GM12874 (cell line): ENCODE results near the gene RPLP2.

Experiments used
- TF ChIP-seq, protein P1 (sequence below): IDR thresholded peaks from 2 replicates; pipeline ENCODE4 v1.5.1; 2011; ENCODE audit warnings: low read depth, mild to moderate bottlenecking, control low read depth, low read length, moderate library complexity; ENCODE audit not compliant: insufficient read depth

RPLP2 gene

DNA sequence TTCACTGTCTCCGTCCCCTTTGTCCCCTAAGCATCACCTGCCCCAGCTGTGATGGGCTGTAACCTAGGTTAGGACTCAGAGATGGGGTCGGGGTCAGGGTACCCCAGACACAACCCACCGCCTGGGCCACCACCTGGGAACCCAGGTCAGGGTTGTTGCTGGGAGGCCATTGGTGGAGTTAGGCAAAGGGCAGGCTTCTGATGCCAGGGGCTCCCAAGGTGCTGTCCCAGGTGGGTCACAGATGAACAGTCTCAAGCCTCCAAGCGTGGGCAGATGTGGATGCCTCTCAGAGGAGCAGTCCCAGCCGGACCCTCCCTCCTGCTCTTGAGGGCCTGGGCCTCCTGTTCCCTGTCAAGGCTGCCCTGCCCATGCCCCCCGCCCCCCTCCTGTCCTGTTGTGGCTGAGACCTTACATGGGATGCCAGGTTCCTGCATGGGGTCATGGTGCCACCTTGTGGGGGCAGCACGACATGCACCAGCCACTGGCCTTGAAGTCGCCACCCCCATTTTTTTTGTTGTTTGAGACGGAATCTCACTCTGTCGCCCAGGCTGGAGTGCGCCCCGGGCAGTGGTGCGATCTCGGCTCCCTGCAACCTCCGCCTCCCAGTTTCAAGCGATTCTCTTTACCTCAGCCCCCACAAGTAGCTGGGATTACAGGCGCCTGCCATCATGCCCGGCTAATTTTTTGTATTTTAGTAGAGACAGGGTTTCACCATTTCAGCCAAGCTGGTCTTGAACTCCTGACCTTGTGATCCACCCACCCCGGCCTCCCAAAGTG, 44.6 kb upstream of the RPLP2 start:
- TF ChIP-seq, protein P1, sequence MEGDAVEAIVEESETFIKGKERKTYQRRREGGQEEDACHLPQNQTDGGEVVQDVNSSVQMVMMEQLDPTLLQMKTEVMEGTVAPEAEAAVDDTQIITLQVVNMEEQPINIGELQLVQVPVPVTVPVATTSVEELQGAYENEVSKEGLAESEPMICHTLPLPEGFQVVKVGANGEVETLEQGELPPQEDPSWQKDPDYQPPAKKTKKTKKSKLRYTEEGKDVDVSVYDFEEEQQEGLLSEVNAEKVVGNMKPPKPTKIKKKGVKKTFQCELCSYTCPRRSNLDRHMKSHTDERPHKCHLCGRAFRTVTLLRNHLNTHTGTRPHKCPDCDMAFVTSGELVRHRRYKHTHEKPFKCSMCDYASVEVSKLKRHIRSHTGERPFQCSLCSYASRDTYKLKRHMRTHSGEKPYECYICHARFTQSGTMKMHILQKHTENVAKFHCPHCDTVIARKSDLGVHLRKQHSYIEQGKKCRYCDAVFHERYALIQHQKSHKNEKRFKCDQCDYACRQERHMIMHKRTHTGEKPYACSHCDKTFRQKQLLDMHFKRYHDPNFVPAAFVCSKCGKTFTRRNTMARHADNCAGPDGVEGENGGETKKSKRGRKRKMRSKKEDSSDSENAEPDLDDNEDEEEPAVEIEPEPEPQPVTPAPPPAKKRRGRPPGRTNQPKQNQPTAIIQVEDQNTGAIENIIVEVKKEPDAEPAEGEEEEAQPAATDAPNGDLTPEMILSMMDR = peak; percentile 75

DNA sequence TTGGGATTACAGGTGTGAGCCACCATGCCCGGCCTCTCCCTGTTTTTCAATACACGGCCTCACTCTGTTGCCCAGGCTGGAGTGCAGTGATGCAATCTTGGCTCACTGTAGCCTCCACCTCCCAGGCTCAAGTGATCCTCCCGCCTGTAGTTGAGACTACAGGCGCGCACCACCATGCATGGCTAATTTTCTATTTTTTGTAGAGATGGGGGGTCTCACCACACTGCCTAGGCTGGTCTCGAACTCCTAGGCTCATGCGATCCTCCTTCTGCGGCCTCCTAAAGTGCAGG, 44.0 kb upstream of the RPLP2 start:
- TF ChIP-seq, protein P1 = no peak

DNA sequence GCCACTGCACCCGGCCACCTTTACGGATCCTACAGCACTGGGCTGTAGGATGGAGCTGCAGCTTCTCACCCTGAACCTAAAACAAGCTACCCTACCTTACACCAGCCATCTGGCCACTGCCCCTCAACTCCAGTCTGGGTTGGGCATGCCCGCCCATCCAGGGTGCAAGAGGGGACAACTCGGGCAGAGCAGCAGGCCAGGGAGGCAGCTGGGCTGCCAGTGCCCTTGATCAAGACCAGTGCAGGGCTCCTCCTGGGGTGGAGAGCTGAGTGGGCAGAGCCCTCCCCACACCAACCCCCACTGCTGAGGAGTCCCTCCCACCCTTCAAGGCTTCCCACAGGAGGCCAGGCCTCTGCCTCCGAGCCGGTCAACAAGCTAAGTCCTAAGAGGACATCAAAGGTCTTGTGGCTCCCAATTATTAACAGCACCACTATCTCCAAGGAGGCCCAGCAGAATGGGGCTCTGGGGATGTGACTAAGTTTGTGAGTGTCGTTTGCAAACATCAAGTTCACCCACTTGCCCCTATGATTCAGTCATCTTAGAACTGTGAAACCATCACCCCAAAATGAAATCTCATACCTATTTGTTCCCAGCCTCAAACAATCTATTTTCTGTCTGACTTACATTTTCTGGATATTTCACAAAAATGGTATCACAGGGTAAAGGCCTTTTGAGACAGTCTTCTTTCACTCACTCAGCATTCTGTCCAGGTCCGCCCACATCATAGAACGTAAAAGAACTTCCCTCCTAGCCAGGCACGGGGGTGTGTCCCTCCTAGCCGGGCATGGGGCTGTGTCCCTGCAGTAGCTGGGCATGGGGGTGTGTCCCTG, 43.4 kb upstream of the RPLP2 start:
- TF ChIP-seq, protein P1 = no peak

DNA sequence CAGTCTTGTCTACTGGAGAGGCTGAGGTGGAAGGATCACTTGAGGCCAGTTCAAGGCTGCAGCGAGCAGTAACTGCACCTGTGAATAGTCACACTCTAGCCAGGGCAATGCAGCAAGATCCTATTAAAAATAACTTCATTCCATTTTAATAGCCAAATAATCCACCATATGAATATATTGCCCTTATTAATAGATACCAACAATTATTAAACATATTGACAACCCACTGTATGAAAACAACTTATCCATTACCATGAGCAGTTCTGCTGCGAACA, 42.9 kb upstream of the RPLP2 start:
- TF ChIP-seq, protein P1 = no peak

DNA sequence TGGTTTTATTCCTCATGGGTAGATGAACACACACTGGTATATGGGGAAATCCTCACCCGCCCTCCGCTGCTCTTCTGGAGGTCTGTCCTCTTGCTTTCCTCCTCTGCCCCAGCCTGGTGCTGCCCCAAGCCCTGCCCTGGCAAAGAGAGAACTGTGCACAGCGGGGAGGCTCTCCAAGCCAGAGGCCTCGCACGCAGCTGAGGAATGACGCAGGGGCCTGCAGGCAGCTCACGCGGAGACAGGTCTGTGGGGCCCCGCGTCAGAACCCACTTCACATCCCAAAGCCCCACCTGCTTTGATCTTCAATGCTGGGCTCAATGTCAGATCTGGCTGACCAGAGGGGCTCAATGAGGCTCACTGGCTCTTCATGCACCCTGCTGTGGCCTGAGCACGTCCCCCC, 42.5 kb upstream of the RPLP2 start:
- TF ChIP-seq, protein P1 = no peak

DNA sequence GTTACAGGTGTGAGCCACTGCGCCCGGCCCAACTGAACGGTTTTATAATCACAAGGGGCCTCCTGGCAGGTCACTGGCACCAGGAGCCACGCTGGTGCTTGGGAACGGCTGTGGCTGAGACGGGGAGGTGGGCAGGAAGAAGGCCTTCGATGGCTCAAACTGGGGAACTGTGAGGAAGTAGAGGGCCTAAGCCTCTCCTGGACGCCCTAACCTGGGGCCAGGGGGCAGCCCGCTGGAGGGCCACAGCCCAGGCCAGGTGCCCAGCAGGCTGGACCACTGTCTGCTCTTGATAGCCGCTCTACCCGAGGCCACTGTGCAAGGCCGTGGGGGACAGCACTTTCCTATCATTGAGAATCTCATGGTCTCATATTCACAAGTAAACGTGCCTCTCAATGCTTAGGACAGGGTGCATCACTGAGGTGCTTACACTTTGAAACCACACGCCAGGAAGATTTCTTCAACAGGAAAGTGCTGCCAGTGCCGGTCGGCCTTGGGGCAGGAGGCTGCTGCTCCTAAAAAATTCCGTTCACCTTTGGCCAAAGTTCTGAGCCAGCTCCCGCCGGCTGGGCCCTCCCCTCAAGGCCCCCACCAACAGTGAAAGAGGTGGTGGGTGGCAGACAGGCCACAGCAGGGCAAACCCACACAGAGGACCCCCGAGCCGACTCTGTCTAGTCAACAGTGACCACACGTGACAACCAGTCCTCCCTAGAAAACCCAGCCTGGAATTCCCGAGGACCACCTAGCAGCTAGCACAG, 39.7 kb upstream of the RPLP2 start:
- TF ChIP-seq, protein P1 = no peak

DNA sequence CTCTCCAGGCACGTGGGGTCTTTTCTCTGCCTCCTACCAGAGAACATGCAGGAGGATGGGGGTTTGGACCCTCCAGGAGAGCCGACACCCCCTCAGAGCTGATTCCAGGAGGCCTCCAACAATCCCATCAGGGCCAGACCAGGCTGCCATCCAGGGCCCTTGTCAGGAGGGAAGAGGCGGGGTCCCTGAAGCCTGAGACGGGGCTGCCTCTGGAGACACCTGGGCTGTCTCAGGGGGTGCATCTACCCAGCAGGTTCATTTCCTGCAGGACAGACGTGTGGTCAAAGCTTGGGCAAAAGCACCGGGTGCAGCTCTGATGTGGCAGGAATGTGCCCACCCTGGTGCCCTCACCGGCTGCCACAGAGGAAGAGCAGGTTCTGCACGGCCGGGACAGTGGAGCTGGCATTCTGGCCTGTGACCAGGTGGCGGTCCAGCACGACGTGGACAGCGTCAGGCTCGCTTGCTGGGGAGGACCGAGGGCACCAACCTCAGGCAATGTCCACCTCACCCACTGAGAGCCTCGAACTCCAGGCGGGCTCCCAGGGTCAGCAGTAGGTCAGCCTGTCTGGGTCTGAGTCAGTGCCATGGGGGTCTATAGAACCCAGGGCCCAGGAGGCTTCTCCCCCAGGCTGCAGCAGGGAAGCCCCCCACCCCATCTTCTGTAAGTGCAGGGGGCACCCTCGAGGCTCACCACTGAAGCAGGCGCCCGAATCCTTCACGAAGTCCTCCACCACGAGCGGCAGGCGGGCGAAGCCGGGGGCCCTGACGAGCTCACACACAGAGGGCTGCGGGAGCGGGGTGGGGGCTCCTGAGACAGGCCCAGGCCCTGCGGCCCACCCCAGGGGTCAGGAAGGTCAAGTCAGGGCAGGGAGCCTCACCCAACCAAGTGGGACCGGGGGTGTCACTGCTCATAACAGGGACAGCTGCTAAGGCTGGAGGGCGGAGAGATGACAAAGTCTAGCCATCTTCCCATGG, 38.8 kb upstream of the RPLP2 start:
- TF ChIP-seq, protein P1 = no peak
